ACC112 (cell line): ENCODE data around the gene PHLPP1.

Experiments
- H2AFZ ChIP-seq: fragments of 200-600 bp; sonication (generic); one replicate; pipeline ENCODE4 v1.6.0; 2017; ENCODE audit warnings: antibody characterized with exemption, low read length; ENCODE audit not compliant: unreplicated experiment
- H3K27ac ChIP-seq: fragments of 200-600 bp; sonication (generic); 2 replicates; pipeline ENCODE4 v1.5.1; 2014; ENCODE audit warnings: low read depth, mild to moderate bottlenecking, antibody characterized with exemption, low read length, moderate library complexity
- H3K27me3 ChIP-seq: fragments of 200-600 bp; sonication (generic); 2 replicates; pipeline ENCODE4 v1.6.1; 2014; ENCODE audit warnings: mild to moderate bottlenecking, antibody characterized with exemption, low read length, moderate library complexity, mixed read lengths; ENCODE audit not compliant: insufficient read depth
- H3K36me3 ChIP-seq: fragments of 200-600 bp; sonication (generic); 2 replicates; pipeline ENCODE4 v1.6.1; 2016; ENCODE audit warnings: mild to moderate bottlenecking, antibody characterized with exemption, low read length, moderate library complexity, mixed read lengths; ENCODE audit not compliant: insufficient read depth
- H3K4me1 ChIP-seq: fragments of 200-600 bp; sonication (generic); one replicate; pipeline ENCODE4 v1.6.1; 2016; ENCODE audit warnings: low read length, mixed read lengths; ENCODE audit not compliant: insufficient read depth, unreplicated experiment, control insufficient read depth
- H3K4me3 ChIP-seq: fragments of 200-600 bp; sonication (generic); 2 replicates; pipeline ENCODE4 v1.5.1; 2014; ENCODE audit warnings: mild to moderate bottlenecking, low read depth, low read length
- H3K79me2 ChIP-seq: fragments of 200-600 bp; sonication (generic); one replicate; pipeline ENCODE4 v1.6.0; 2016; ENCODE audit warnings: low read length; ENCODE audit not compliant: control insufficient read depth, unreplicated experiment, insufficient read depth

The PHLPP1 gene

GRCh38 chr18:62883937-62884735 is 168.8 kb downstream of the PHLPP1 start:
- Histone ChIP-seq H3K4me1 (peaks cover 19% of the 10 kb centered on the region), H3K27me3 (no peaks in the 10 kb centered on the region), H3K27ac (no peak overlapping the region), H3K36me3 (no peaks in the 10 kb centered on the region), H3K79me2 (no peaks in the 10 kb centered on the region), H3K4me3 (no peak overlapping the region), H2AFZ (no peak overlapping the region)

GRCh38 chr18:62885804-62886203 is 170.5 kb downstream of the PHLPP1 start:
- no peak overlapping the region for H2AFZ ChIP-seq
- H3K27ac ChIP-seq = no peak overlapping the region
- H3K36me3 ChIP-seq = no peaks in the 10 kb centered on the region
- no peaks in the 10 kb centered on the region for H3K79me2 ChIP-seq
- H3K27me3 ChIP-seq = no peaks in the 10 kb centered on the region
- H3K4me3 ChIP-seq = no peak overlapping the region
- H3K4me1 ChIP-seq = peaks cover 16% of the 10 kb centered on the region

GRCh38 chr18:62894681-62895390 is 179.5 kb downstream of the PHLPP1 start:
- Histone ChIP-seq H3K4me1 (peaks cover 15% of the 10 kb centered on the region), H3K4me3 (no peak overlapping the region), H2AFZ (no peak overlapping the region), H3K27ac (no peak overlapping the region), H3K79me2 (no peaks in the 10 kb centered on the region), H3K36me3 (no peaks in the 10 kb centered on the region), H3K27me3 (no peaks in the 10 kb centered on the region)

- H3K27me3 ChIP-seq = no peaks in the 10 kb centered on the region
- H2AFZ ChIP-seq = no peak overlapping the region
- H3K79me2 ChIP-seq = no peaks in the 10 kb centered on the region
- H3K27ac ChIP-seq = no peak overlapping the region
- H3K36me3 ChIP-seq = no peaks in the 10 kb centered on the region; the same call in 1 of the 2 replicates
- no peak overlapping the region for H3K4me3 ChIP-seq
- H3K4me1 ChIP-seq = peaks cover 15% of the 10 kb centered on the region
These were observed 181.8 kb downstream of the PHLPP1 start for GRCh38 chr18:62897153-62897552.

GRCh38 chr18:62898359-62898758 is 183.0 kb downstream of the PHLPP1 start:
- no peaks in the 10 kb centered on the region for H3K27me3 ChIP-seq
- H3K36me3 ChIP-seq = no peaks in the 10 kb centered on the region; the same call in 1 of the 2 replicates
- H3K4me1 ChIP-seq = peaks cover 15% of the 10 kb centered on the region
- no peak overlapping the region for H3K4me3 ChIP-seq
- H3K79me2 ChIP-seq = no peaks in the 10 kb centered on the region
- H3K27ac ChIP-seq = no peak overlapping the region
- H2AFZ ChIP-seq = no peak overlapping the region

GRCh38 chr18:62899534-62899933 is 184.2 kb downstream of the PHLPP1 start:
- no peak overlapping the region for H3K4me3 ChIP-seq
- no peaks in the 10 kb centered on the region for H3K27me3 ChIP-seq
- no peaks in the 10 kb centered on the region for H3K79me2 ChIP-seq
- H2AFZ ChIP-seq = no peak overlapping the region
- no peaks in the 10 kb centered on the region; the same call in 1 of the 2 replicates for H3K36me3 ChIP-seq
- H3K27ac ChIP-seq = no peak overlapping the region
- peaks cover 15% of the 10 kb centered on the region for H3K4me1 ChIP-seq

GRCh38 chr18:62900132-62900883 is 185.0 kb downstream of the PHLPP1 start:
- Histone ChIP-seq H3K36me3 (no peaks in the 10 kb centered on the region; the same call in 1 of the 2 replicates), H2AFZ (no peak overlapping the region), H3K79me2 (no peaks in the 10 kb centered on the region)

GRCh38 chr18:62902776-62903175 is 187.4 kb downstream of the PHLPP1 start:
- no peak overlapping the region for H3K27ac ChIP-seq
- no peaks in the 10 kb centered on the region for H3K79me2 ChIP-seq
- H3K36me3 ChIP-seq = peaks cover 4% of the 10 kb centered on the region; the same call in 1 of the 2 replicates
- no peak overlapping the region for H2AFZ ChIP-seq
- peaks cover 2% of the 10 kb centered on the region for H3K4me1 ChIP-seq
- no peak overlapping the region for H3K4me3 ChIP-seq
- no peaks in the 10 kb centered on the region for H3K27me3 ChIP-seq

More at GRCh38 chr18:62900132-62900883, 185.0 kb downstream of the PHLPP1 start:
- Histone ChIP-seq H3K27ac (no peak overlapping the region), H3K27me3 (no peaks in the 10 kb centered on the region), H3K4me1 (peaks cover 15% of the 10 kb centered on the region), H3K4me3 (no peak overlapping the region)

GRCh38 chr18:62904396-62905285 is 189.3 kb downstream of the PHLPP1 start:
- H3K79me2 ChIP-seq = no peaks in the 10 kb centered on the region
- H3K36me3 ChIP-seq = peaks cover 4% of the 10 kb centered on the region; the same call in 1 of the 2 replicates
- no peak overlapping the region for H3K4me3 ChIP-seq
- no peaks in the 10 kb centered on the region for H3K4me1 ChIP-seq
- no peaks in the 10 kb centered on the region for H3K27me3 ChIP-seq
- no peak overlapping the region for H2AFZ ChIP-seq
- no peak overlapping the region for H3K27ac ChIP-seq

- H3K27ac ChIP-seq = no peak overlapping the region
- H3K79me2 ChIP-seq = no peaks in the 10 kb centered on the region
- no peak overlapping the region for H2AFZ ChIP-seq
- H3K27me3 ChIP-seq = no peaks in the 10 kb centered on the region
- no peaks in the 10 kb centered on the region for H3K36me3 ChIP-seq
- no peak overlapping the region for H3K4me3 ChIP-seq
- H3K4me1 ChIP-seq = no peaks in the 10 kb centered on the region
These were observed 197.5 kb downstream of the PHLPP1 start for GRCh38 chr18:62912885-62913284.
